Measurements from ENCODE around the gene YJEFN3. TPM values are rescaled to one million over a fixed set of nuclear protein-coding genes. Genes with fewer than 3 reads are reported as not detected.

Gene YJEFN3
- total RNA-seq, 4 donors from 2014 or later, result 0.33 to 1.1 (median 0.80) TPM

- TF ChIP-seq CTCF (IDR thresholded peaks at IDR 0.05; ENCODE audit: low read depth), result no peak
Observed at GRCh38 chr19:19578252-19578651, 49.5 kb downstream of the YJEFN3 start.

GRCh38 chr19:19579533-19580361 lies 51.0 kb downstream of the YJEFN3 start:
- TF ChIP-seq CTCF (IDR thresholded peaks at IDR 0.05; ENCODE audit: low read depth), result no peak

GRCh38 chr19:19580418-19580817 lies 51.7 kb downstream of the YJEFN3 start:
- no peak for TF ChIP-seq CTCF (IDR thresholded peaks at IDR 0.05; ENCODE audit: low read depth)

GRCh38 chr19:19581391-19581790 lies 52.7 kb downstream of the YJEFN3 start:
- TF ChIP-seq CTCF (IDR thresholded peaks at IDR 0.05; ENCODE audit: low read depth), result no peak

- no peak for TF ChIP-seq CTCF (IDR thresholded peaks at IDR 0.05; ENCODE audit: low read depth)
Observed at GRCh38 chr19:19582471-19582870, 53.8 kb downstream of the YJEFN3 start.

- TF ChIP-seq CTCF (IDR thresholded peaks at IDR 0.05; ENCODE audit: low read depth), result no peak
Observed at GRCh38 chr19:19584356-19584755, 55.6 kb downstream of the YJEFN3 start.

Other genes with a start within 250 kb of the YJEFN3 start
- gene SUGP1, start 208.4 kb upstream of the YJEFN3 start, total RNA-seq, result 10 to 100 TPM; 15.5 to 37.3 (median 24.0) TPM
- 10 to 100 TPM; 20.9 to 78.2 (median 43.9) TPM for gene MAU2, start 208.1 kb upstream of the YJEFN3 start, total RNA-seq
- gene GATAD2A, start 123.2 kb upstream of the YJEFN3 start, total RNA-seq, result 10 to 100 TPM; 24.0 to 32.0 (median 28.9) TPM
- 1 to 10 TPM in 3 of 4 donors, under 1 TPM in 1; 0.57 to 2.2 (median 1.3) TPM for gene TSSK6, start 13.4 kb upstream of the YJEFN3 start, total RNA-seq
- gene NDUFA13, start 12.7 kb upstream of the YJEFN3 start, total RNA-seq, result 10 to 100 TPM; 26.6 to 83.0 (median 36.0) TPM
- under 1 TPM in 2 of 4 donors, not detected in 2; 0.38 to 0.85 TPM for gene CILP2, start 9.4 kb downstream of the YJEFN3 start, total RNA-seq
- 1 to 10 TPM; 1.6 to 4.0 (median 2.4) TPM for gene PBX4, start 89.8 kb downstream of the YJEFN3 start, total RNA-seq
- gene LPAR2, start 99.3 kb downstream of the YJEFN3 start, total RNA-seq, result 1 to 10 TPM in 3 of 4 donors, under 1 TPM in 1; 0.65 to 8.8 (median 3.0) TPM
- 10 to 100 TPM in 3 of 4 donors, 1 to 10 TPM in 1; 5.2 to 18.9 (median 16.5) TPM for gene GMIP, start 114.7 kb downstream of the YJEFN3 start, total RNA-seq
- gene ATP13A1, start 134.8 kb downstream of the YJEFN3 start, total RNA-seq, result 100 to 1,000 TPM in 3 of 4 donors, 10 to 100 TPM in 1; 33.4 to 272 (median 109) TPM
- gene ZNF101, start 139.9 kb downstream of the YJEFN3 start, total RNA-seq, result 10 to 100 TPM in 1 of 4 donors, 1 to 10 TPM in 3; 4.5 to 11.6 (median 5.6) TPM
- 1 to 10 TPM; 5.7 to 9.6 (median 8.2) TPM for gene ZNF14, start 204.2 kb downstream of the YJEFN3 start, total RNA-seq

Measured in subcutaneous adipose tissue (tissue), 4 donors.